Activated CD4-positive, CD25-positive, alpha-beta regulatory T cell treated with anti-CD3 and anti-CD28 coated beads, Interleukin-2, amount 50 U/mL, for 72 hours (primary cell): Measurements from ENCODE around the gene RPTOR.

Experiments used
- DNase-seq: peaks from one replicate; pipeline ENCODE4 v3.0.0; 2021

RPTOR gene

DNA sequence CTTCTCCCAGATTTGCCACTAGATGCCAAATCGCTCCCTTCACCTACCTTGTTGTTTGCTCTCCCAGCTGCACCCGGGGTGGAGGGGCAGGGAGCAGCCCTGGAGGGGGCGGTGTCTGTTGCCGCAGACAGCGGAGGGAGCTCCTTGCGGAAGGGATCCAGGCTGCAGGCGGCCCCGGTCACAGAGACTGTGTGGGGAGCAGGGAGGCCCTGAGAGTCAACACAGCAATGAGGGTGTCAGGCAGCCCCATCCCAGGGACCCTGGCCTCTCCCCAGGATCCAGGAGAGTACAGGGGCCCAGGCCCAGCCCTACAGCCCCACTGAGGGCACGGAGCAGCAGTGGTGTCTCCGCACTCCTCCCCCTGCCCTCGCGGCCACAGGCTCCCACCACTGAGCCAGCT, 396.5 kb downstream of the RPTOR start:
- DNase-seq: no peak

DNA sequence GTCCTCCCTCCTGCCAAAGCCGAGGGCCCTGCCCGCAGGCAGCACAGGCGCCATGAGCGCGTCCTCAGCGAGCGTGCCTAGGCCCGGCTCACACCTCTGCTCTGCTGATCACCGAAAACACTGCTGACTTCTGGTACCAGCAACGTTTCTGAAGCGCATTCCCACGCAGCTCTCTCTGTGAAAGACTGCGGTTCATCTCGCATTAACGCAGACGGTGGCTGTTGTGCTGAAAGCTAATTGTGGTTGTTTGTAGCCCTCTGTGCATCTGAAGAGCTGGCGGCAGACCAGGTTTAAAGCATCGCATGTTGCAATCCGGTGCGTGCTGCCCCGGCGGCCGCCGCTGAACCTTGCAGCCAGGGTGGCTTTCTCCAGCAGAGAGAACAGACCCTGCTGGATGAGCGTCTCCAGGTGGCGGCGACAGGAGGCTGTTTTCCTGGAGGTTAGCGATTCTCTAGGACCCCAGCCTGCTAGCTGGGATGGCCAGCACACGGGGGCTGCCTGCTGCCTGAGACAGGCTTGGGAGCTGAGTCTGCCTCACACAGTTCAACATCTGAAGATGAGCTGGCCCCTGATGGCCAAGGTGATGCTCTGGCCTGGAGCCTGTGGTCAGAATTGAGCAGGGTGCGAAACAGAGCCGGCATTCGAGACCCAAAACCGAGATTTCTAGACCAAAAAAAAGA, 397.2 kb downstream of the RPTOR start:
- no peak for DNase-seq

DNA sequence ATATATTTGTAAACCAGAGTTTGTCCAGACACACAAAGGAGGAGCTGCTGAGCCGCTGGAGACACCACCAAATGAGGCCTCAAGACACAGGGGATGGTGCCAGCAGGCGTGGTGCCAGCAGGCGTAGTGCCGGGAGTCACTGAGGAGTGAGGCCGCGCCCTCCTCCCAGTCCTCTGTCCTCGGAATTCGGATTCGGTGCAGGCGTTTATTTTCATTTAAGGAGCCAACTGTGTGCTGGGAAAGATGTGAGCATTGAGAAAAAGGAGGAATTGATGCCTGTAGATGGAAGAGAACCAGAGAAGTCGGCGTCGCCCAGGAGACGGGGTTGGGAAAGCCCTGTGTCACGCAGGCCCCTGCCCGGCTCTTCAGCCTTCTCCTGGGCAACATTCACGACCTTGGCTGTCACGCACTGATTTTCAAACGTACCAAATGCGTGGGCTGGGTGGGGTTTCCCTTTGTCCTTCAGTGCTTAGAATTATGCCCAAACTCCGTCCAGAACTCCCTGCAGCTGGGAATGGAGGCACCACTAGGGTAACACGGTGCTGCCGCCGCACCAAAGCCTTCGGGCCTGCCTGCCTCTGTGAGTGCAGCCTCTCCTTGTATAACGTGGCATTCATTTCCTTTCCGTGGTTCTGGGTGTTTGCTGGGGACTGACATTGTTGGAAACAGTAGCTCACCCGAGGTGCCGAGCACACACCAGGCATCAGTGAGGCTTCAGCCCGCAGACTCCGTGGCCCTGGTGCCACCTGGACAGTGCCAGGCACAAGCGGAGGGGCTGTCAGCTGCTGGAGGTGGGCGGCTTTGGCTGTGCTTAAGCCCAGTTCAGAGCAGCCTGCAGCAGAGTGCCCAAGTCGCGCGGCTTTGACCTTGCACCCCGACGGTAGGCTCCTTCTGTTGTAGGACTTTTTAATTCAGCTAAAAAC, 398.0 kb downstream of the RPTOR start:
- no peak for DNase-seq

DNA sequence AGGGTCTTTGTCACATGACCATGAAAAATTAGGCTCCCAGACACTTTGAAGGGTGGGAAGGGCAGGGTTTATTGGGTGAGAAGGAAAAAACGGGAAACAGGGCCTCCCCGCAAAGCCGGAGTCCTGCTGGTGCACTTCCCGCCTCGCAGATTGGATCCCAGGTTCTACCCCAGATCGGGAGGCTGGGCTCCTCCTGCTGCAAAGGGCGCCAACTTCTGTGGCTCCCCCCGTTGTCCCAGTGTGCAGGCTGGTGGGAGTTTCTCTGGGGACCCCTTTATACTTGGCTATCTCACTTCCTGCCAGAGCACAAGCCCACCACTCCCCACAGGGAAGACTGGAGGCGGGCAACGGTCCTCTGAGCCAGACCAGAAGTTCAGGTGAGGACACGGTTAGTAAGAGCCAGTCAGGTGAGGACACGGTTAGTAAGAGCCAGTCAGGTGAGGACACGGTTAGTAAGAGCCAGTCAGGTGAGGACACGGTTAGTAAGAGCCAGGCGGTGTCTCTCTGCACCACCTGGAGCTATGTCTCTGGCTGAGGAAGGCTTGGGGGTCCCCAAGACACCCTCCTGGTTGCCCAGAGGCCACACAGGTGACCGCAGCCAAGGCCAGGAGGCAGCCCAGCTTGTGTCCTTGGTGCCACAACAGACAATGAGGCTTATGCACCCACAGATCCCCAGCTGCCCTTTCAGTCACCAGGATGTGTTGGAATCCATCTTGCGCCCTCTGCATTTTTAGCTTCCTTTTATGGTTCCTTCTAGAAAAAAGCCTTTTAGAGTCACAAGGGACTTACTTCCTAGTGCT, 398.9 kb downstream of the RPTOR start:
- no peak for DNase-seq

DNA sequence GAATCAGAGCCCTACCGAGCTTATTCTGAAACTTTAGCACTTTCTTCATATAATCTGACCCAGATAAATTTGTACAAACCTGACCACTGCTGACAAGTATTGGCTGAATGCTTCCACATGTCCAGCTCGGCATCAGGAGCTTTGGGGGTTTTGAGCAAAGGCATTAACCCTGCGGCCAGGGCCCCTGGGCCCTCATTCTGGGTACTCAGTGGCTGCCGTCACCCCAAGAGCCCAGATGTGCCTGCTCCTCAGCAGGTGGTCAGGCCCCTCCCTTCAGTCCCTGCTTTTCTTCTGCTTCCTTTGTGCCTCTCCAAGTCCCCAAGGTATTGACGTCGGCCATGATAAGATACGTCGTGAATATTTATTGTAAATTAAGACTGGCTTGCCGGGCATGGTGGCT, 399.7 kb downstream of the RPTOR start:
- DNase-seq: no peak

DNA sequence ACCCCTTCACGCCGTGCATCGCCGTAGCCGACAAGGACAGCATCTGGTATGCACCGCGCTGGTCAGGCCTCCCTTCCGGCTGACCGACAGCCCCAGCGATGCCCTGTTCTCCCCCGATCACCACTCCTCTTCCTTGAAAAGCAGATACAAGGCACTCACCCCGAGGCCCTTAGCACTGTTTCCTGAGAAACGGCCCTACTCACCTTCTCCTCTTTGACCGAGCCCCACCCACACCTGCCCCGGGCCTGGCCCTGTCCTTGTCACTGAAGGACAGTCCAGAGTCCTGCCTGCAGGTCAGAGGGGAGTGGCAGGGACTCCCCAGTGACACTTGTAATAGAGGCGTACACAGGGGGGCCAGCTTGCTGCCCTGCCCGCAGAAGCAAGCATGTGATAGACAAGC, 401.1 kb downstream of the RPTOR start:
- no peak for DNase-seq

DNA sequence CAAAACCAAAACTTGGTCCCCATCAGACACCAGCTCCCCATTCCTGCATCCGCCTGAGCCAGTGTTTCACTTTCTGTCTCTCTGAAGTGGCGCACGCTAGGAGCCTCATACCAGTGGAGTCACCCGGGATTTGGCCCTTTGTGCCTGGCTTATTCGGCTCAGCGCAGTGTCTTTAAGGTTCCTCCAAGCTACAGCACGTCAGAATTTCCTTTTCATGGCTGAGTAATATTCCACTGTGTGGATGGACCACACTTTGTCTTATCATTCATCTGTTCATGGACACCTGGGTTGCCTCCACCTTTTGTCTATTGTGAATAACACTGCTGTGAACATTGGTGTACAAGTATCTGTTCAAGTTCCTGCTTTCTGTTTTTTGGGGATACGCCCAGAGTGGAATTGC, 401.8 kb downstream of the RPTOR start:
- DNase-seq: no peak

DNA sequence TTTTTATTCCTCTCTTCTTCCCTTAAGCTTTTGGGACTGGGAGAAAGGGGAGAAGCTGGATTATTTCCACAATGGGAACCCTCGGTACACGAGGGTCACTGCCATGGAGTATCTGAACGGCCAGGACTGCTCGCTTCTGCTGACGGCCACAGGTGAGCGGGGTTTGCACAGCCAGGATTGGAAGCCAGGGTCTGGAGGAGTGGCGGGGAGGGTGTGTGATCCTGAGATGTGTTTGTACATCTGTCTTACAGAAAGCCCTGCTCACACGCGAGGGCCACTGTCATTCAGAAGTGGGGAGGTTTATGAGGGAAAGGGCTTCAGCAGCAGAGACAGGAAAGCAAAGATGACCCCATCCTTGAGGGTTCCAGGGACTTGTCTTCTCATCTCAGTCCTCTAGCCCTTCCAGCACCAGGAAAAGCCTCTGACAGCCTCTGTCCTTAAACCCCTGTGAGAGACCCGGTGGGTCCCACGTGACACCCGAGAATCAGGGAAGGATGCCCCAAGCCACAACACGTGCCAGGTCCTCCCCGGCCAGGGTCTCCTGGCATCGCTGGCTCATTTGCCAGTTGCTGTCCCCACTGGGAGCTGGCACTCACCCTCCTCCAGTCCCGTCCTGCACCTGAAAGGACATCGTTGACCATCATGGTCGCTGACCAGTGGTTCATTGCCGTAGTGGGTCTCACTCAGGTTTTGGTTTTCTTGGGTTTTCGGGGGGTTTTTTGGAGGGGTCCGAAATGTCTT, 402.7 kb downstream of the RPTOR start:
- no peak for DNase-seq

DNA sequence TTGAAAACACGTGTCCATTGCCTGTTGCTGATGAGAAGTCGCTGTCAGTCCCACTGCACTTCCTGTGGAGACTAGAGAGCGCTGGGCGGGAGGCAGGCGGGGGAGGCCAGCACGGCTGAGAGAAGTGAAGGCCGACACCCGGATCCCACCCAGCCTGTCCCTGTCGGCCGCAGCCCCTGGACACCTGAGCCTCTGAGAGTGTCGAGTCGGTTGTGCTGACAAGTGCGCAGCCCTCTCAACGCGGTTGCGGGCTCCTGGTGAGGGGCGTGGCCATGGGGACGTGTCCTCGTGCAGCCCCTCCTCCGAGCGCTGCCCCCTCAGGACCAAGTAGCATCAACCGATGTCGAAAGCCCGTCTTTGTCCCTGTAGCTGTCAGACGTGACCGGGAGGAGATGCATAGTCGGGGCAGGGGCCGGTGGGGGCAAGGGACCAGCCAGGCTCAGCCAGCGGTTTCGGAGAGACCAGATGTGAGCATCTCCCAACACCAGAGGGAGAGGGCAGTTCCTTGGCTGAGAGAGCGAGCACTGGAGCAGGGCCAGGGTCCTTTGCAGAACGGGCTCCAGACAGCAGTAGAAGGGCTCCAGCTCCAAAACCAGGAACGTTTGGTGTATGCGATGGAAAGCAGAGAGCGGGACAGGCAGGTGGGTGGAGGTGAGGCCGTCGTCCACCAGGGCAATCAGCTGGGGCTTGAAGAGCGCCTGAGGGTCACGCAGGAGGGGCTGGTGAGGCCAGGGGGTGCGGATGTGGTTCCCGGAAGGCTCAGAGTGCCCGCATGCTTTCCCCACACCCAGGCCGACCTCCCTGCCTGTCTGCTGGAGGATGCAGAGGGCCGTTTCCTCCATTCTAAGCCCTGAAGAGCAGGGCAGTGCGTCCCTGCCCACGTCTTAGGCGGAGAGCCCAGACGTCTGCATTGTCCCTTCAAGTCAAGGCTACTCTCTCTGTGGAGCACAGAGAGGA, 403.7 kb downstream of the RPTOR start:
- no peak for DNase-seq

DNA sequence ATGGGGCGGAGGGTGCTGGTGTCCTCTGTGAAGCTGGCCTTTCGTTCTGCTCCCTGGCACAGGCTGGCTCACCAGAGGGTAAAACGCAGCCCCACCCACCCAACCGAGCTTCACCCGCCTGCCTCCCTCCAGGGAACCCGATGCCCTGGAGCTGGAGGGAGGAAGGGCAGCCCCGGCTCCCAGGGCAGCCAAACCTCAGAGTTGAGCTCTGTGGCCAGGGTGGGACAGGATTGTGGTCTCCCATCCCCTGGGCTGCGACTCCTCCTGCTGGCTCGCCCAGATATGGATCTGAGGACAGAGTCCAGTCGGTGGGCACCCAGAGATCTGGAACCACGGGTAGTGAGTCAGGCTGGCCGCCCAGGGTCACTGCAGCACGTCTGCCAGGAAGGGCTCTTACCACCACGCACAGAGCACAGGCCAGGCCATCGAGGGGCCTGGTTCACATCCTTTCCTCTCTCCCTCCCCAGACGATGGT, 404.4 kb downstream of the RPTOR start:
- DNase-seq: no peak

DNA sequence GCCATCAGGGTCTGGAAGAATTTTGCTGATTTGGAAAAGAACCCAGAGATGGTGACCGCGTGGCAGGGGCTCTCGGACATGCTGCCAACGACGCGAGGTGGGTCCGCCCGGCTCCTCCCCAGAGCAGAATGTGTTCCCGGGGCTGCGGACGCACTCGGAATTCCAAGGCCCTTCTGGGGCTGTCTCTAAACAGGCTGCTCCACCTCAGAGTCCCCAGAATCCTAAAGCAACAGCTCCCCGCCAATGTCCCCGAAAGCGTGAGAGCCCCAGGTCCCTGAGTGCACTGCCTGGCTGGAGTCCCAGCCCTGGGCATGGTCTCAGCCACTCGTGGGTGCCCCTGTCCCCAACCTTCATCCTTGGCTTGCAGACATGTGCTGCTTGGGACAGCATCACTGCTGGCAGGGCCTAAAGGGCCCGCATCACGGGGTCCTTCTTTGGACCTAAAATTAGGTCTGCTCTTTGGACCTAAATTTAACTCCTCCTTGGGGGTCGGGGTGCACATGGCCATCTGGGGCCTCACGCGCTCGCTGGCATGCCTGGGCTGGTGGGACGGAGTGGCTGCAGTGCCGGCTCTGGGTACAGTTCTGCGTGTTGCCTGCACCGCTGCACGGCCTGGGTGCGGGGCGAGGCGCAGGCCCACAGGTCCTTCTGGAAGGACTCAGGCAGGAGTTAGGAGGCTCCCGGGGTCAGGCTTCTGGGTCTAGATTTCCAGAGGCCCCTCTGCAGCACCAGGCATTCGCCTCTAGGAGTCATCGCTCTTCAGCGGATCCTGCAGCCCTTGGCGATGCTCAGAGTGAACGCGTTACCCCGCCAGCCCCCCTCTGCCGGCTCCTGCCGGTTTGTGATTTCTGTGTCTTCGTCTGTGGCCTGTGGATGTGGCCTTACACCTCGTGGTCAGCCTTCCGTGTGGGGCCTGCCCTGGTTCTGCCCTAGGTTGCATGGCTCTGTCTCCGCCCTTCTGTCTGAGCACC, 405.1 kb downstream of the RPTOR start:
- no peak for DNase-seq

DNA sequence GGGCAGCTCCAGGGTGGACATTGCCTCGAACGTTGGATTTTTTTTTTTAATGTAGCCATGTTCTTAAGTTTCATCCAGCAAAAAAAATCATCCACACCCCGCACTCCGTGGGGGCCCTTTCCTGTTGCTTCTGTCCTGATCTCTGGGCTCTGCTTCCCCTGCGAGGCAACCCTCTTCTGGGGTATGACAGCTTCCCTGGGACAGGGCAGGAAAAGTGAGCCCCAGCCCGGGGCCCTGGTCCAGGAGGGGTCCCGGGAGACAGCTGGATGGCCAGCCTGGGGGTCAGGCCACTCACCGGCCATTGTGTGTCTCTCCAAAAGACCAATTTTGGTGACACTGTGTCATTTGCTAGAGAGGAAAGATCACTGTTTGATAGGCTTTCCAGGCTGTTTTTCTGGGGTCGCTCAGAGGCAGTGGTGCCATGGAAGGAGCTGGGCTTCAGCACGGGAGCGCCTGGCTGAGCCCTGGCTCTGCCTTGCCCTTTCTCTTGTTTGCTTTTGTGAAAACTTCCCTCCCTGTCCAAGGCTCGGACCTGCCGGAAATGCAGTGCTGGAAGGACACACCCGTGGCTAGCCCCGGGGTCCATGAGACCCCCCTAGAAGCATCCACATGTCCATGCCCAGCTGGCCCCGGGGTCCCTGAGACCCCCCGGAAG, 406.0 kb downstream of the RPTOR start:
- no peak for DNase-seq

DNA sequence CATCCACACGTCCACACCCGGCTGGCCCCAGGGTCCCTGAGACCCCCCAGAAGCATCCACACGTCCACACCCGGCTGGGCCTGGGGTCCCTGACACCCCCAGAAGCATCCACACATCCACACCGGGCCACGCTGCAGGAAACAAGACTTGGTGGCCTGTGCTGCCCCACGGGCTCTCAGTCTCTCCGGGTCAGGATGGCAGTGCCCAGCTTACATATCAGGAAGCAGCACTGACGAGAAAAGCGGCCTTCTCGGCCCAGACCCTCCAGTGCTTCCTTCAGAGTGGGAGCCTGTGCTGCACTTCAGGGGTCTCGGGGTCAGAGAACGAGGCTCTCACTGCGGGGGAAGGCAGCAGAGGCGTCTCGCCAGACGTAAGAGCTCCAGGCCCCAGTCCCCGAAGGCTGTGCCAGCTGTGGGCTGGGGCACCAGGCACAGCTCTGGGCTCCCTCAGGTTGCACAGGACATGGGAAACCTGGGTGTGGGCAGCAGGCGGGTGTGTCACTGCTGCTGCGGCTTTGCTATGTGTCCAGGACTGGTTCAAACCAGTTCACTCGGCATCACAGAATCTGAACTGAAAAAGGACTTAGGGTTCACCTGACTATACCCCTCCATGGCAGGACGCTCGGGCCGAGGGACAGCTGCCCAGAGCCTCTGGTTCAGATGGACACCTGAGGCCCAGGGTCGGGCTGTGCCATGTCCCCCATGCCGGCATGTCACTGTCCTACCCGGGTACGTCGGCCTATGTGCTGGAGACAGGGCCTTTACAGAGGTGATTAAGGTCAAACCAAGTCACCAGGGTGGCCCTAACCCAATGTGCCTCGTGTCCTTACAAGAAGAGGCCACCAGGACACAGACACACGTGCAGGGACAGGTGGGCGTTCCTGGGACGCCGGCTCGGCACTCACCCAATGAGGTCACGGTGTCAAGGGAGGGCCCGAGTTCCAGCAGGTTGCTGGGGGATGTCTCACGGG, 406.8 kb downstream of the RPTOR start:
- DNase-seq: no peak

DNA sequence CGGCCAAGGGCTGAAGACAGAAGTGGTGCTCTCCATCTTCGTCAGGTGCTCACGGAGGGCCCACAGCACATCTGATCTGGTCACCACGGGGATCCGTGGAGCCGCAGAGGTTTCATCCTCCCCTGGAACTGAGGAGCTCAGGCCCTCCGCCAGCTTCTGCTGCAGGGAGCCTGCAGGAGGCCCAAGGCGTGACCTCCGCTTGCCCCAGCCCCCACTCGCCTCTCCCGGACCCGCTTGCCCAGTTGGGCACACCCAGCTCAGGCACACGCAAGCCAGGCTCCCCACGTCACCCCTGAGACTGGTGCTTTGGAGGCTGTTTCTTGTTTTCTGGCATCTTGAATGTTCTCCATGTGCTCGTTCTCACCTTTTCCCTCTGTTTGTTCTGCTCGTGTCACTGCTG, 407.7 kb downstream of the RPTOR start:
- DNase-seq: no peak

DNA sequence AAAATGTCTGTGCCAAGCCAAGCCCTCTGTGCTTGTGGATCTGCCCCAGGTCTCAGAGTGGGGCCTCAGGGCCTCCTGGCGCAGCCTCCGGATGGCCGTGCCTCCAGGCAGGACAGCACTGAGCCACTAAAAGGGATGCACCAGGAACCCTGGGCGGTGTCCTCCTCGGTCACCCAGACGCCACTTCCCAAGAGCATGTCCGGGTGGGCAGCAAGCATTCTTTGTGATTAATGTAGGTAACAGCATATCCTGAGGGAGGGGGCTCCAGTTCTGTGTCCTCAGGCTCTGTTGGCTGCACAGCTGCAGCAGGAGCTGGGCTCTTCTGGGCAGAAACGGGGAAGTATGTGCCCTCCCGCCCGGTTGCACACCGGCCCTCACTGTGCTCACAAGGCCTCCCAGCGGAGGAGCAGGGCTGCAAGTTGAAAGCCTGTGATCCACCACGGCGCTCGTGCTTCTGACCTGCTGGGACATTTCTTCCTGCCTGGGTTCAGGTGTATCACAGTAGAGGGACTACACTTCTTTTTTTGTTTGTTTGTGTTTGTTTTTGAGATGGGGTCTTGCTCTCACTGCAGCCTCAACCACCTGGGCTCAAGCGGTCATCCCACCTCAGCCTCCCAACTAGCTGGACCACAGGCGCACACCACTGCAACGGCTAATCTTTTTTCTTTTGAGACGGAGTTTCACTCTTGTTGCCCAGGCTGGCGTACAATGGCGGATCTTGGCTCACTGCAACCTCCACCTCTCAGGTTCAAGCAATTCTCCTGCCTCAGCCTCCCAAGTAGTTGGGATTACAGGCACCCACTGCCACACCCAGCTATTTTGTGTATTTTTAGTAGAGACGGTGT, 409.1 kb downstream of the RPTOR start:
- DNase-seq: no peak

DNA sequence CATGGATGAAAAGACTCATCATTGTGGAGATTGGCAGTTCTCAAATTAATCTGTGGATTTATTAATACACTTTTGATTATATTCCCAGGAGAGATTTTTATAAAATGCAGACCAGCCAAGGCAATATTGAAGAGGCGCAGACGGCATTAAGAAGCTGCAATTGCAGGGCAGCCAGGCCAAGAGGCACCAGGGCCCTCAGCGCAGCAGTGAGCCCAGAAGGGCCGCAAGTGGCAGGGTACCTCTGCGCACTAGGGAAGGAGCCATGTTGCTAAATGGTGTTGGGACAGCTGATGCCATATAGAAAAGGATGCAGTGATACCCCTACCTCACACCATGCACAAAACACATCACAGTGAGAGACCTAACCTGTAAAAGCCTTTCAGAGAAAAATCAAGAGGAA, 410.4 kb downstream of the RPTOR start:
- DNase-seq: no peak

DNA sequence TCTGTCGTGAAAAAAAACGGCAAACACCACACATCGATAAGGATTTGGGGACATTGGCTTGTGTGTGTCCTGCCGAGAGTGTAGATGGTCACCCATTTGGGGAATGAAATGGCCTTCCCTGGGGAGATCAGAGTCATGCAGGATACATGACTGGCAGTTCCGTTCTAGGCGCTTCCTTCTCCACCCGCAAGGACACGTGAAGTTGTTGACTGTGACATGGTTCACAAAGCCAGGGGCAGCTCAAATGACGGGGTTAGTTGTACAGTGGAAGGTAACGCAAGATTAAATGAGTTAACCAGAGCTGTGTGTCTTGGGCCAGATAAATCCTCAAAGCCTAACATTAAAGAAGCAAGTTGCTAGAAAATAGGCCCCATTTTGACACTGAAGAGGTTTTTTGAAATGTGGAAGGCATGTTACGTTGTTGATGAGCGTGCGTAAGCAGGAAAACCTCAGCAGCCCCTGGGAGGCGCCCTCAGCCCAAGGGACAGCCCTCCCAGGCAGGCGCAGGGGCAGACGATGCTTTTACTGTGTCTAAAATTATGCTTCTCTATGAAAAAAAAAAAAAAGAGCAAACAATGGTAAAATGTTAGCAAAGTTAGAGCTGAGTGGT, 411.1 kb downstream of the RPTOR start:
- no peak for DNase-seq
